Occipital lobe (tissue), 2 donors: Measurements from ENCODE around the gene SPATA18. TPM values are rescaled to one million over a fixed set of nuclear protein-coding genes. Genes with fewer than 3 reads are reported as not detected.
"Not testable (repeated sequence)": the region's sequence is repeated elsewhere in the genome, so short reads cannot be mapped to it uniquely, and the experiment has no call there.

ENCODE experiments used
- DNase-seq: peaks from one replicate; lab custom pipeline; 2025; lab: John Stamatoyannopoulos, UW
- total RNA-seq: library from RNA; depleted of rRNA; stranded (reverse); fragments of >200 nt; gene quantifications from one replicate; pipeline ENCODE4 v1.2.3, GENCODE V29; 2014

Gene SPATA18
- total RNA-seq, 1 donor from 2014 or later, result 1.2 TPM

GRCh38 chr4:52051615-52052474 is 741 bp downstream of the SPATA18 start:
- DNase-seq, result peak; percentile 36

DNA sequence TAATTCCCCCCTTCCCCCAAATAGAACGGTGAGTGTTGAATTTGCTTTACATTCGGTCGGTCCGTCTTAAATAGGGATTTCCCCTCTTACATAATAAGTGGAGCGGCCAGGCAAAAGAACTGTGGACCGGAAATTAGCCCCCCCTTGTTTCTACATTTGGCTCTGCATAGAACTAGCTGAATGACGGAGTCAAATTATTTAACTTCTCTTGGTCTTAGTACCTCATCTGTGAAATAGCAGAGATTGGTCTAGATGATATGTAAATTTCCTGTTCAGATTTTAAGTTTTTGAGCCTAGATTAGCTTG is 1.3 kb downstream of the SPATA18 start:
- no peak for DNase-seq

GRCh38 chr4:52054254-52054653 is 3.1 kb downstream of the SPATA18 start:
- no peak for DNase-seq

DNA sequence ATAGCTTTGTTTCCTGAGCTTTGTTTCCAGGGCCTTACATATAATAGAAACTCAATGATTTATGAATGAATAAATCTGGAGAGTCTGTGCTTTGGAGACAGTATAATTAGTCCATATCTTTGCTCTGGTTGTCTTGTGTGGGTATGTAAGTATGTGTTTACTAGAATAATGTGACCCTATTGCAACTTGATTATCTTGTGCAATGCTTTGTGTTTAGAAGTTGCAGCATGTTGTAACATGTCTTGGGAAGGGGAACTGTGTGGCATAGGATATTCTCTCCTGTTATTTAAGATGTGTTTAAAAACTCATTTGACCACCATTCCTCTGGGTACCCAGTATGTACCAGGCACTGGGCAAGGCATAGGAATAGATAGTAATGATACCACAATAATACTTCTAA is 6.1 kb downstream of the SPATA18 start:
- no peak for DNase-seq

- no peak for DNase-seq
These were observed 7.2 kb downstream of the SPATA18 start for GRCh38 chr4:52058275-52058674.

DNA sequence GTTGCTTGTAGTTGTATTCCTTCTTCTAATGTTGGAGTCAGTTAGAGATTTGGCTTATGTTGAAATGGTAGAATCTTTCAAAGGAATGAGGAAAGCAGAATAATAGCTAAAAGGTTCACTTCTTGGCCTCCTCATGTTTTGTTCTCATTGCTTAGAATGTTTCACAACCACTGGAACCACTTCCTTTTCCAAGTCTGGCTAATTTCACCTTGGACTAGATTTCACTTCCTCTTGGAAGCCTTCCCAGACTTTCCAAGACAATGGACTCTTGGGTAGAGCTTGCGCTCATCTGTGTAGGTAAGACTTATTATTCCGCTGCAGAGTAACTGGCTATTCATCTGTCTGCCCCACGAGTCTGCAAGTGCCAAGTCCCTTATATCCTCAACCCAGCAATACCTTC is 8.3 kb downstream of the SPATA18 start:
- DNase-seq, result no peak

- DNase-seq, result no peak
These were observed 18.5 kb downstream of the SPATA18 start for GRCh38 chr4:52069571-52069970.

DNA sequence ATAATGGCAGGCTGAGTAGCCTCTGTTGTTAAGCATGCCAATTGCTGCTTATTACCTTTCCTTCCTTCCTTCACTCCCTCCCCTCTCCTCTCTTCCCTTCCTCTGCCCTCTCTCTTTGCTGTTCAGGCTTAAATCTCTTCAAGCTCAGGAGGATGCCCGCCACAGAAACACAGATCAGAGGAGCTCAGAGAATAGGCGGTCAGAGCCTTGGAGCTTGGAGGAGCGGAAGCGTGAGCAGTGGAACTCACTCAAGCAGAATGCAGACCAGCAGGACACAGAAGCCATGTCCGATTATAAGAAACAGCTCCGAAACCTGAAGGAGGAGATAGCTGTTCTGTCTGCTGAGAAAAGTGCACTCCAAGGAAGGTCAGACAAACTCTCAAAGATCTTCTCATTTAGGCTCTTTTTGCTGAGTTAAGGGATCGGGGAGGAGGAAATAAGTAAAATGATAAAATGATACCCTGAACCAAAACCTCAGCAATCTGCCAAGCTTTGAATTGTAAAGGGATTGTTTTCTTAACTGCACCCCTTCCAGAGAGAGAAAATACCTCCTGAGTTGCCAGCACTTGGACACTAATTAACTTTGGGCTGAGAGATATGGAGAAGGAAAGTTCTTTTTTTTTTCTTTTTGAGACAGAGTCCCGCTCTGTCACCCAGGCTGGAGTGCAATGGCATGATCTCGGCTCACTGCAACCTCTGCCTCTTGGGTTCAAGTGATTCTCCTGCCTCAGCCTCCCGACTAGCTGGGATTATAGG is 20.9 kb downstream of the SPATA18 start:
- no peak for DNase-seq

DNA sequence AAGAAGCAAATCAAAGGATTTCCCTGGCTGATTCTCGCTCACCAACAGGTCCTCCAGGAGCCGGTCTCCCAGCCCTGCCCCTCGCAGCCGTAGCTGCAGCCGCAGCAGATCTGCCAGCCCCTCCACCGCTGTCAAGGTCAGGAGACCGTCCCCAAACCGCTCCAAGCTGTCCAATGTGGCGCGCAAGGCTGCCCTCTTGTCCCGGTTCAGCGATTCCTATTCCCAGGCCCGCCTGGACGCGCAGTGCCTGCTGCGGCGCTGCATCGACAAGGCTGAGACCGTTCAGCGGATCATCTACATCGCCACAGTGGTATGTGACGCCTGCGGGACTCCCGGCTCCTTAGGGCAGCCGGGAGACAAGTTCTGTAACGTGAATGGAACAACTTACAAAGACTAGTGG is 25.6 kb downstream of the SPATA18 start:
- no peak for DNase-seq

DNA sequence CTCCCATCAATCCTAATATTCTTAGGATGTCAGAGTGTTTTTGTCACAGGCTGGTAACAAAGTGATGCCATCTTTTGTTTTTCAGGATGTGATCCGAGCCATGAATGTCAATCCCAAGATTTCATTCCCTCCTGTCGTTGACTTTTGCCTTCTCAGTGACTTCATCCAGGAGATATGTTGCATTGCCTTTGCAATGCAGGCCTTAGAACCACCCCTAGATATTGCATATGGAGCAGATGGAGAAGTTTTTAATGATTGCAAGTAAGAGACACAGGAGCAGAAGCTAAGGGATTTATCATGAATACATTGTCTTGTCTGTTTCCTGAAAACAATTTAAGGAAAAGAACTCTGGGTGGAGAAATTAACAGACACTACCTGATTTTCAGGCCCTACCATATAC is 28.6 kb downstream of the SPATA18 start:
- no peak for DNase-seq

DNA sequence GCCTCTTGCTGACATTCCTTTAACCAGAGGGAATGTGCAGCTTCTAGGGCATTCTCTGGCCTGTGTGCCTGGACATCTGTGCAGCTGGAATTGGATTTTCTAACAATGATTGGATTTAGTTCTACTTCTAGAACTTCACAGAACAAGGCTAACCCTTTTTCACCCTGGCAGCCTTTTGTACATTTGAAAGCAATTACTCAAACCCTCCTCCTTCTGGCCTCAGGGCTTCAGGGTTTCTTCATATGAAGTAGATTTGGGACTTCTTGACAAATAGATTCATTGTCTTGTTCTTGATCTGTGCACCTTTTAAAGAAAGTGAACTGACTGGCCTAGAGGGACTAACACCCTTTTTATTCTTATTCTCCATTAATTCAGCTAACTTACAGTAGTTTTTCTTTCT is 30.1 kb downstream of the SPATA18 start:
- DNase-seq, result no peak

DNA sequence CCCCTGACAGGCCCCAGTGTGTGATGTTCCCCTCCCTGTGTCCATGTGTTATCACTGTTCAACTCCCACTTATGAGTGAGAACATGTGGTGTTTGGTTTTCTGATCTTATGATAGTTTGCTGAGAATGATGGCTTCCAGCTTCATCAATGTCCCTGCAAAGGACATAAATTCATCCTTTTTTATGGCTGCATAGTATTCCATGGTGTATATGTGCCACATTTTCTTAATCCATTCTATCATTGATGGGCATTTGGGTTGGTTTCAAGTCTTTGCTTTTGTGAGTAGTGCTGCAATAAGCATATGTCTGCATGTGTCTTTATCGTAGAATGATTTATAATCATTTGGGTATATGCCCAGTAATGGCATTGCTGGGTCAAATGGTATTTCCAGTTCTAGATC is 35.3 kb downstream of the SPATA18 start:
- not testable (repeated sequence) for DNase-seq

GRCh38 chr4:52091801-52092200 is 40.7 kb downstream of the SPATA18 start:
- no peak for DNase-seq

DNA sequence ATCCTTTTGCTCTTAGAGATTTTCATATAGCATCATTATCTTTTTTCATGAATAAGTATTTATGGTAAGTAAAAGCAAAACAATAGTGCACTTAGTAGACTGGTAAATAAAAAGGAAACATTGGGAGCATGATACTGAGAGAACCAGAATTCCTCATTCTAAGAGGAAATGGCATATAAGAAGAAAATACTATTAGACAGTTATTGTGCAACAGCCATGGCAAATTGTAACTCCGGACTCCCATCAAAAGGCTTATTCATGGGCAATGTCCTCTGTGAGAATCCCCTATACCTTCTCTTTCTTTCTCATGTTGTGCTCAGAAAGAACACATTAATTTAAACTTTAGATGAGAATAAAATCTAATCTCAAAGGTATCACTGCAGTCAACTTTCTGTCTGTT is 42.4 kb downstream of the SPATA18 start:
- DNase-seq, result no peak

DNA sequence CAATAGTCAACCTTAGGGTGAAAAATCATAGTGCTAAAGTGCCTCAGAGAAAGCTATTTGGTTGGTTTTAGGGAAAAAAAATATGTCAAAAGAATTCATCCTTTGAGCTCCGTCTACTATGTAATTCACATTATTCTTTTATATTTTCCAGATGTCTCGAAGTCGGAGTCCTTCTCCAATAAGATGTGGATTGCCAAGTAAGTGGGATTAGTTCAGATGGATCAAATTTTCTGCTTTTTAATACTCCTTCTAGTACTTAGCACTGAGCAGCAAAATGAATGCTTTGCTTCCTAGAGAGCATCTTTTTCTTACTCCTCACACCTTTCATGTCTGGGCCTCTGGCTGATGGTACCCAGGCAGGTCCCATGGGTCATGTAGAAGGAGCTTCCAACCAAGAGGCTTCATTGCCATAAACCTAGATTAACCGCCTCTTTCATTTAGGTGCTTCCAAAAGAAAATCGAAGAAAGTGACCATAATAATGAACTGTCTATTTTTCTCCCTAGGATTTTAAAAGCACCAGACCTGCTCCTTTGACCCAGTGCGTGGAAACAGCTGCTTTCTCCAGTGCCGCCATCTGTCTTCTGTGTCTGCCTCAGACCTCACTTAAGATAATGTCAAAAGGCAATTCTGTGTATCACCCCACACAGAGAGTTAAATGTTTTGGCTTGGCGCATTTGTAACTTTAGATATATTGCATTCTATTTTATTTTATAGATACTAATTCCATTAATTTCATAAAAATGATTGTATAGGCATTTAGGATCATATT is 43.5 kb downstream of the SPATA18 start:
- no peak for DNase-seq

DNA sequence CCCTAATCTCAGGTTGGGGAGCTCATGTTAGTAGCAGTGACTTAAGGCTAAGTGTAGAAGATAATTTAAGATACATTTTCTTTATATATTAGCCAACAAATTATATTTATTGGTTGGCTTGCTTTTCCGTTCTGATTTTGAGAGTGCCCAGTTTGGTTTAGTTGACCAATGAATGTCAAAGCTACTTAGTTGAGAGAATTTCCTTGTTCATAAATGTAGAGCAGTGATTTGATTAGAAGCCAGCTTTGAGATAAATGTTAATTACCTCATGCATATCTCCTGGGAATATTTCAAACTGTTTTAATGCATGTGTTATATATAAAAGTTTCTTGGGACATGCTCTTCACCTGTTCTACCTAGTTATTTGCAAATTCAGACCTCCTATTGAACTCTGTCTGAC is 44.3 kb downstream of the SPATA18 start:
- no peak for DNase-seq

DNA sequence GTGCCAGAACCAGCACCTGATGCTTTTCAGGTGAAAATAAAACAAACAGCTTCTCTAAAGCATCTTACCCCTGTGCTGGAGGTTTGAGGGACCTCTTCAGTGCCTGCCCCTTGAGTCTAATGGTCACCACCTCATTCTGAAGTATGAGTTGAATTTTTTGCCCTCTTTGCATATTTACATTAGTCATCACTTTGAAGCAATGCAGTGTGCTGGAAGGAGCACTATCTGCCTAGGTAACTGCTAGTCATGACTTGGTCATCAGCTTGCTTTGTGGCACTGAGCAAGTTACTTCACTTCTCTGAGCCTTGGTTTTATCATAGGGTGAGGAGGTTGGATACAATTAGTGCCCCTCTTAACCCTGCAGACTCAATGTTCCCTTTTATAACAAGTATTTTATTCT is 44.9 kb downstream of the SPATA18 start:
- no peak for DNase-seq

DNA sequence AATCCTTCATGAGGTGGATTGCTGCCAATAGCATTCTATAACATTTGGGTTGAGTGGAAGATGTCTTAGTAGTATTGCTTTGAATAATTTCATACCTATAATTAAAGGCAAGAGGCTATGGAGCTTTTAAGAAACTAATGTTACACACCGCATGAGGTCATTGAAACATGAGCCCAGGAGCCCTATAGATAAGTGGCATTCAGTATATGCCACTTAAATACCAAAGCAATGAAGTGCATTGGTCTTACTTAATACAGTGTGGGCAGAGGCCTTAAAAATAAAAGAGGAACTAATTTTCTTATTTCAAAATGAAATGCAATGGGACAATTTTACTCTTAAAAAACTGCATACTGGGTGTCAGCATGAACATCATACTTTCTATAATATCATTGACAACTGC is 47.5 kb downstream of the SPATA18 start:
- no peak for DNase-seq

DNA sequence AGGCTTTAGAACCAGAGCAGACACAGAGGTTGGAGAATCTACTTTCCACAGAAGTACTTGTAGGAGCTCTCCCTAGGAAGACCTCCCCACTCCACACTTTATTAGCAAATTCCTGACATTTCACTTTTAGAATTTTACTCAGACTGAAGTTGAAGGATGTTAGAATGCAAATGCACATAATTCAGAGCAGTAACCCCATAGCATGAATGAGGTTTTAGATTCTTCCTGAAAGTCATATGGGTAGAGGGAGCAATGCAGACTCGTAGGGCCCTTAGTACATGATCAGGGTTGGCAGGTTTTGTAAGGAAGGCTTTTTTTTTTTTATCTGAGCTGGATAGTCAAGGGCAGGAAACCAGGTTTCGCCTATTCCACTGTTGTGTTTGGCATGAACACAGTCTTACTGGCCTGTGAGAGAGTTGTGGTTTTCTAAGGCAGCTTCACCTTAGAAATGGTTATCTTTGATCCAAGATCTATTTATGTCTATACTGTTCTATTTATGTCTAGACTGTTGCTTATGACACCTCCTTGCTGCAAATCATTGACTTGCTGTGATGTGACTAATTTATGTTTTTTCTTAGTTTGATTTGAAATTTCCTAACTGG is 48.9 kb downstream of the SPATA18 start:
- DNase-seq, result no peak

DNA sequence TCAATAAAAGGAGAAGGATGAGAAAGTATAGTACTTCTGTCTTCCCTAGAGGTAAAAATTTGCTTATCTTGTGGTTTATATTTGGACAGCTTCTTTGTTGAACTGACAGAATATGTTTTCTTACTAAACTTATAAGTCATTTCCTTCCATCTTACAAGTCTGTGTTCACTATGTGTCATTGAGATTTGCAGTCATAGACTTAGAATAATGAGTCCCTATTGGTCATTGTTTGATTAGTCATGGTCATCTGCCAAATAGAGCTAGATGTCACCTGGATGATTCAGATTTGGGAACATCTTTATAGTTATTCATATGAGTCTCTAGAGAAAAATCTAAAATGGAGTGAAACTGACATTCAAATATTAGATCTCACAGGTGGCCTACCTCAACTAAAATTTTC is 51.5 kb downstream of the SPATA18 start:
- no peak for DNase-seq

DNA sequence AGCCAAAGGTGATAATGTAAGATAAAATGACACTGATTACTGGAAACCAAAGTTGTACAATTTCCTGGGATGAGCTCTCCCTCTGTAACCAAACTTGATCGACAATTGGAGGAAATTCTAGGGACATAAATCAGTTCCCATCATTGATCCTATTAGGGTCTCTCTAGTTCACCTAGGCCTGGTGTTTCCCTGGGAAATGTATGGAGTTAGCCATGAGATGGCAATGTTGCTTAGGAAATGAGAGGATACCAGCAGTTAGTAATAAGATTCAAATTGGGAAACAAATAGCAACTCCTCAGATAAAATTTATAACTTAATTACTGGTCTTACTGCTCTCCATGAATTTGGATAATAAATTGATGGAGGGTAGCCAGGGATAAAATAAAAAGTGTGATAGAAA is 52.2 kb downstream of the SPATA18 start:
- no peak for DNase-seq

DNA sequence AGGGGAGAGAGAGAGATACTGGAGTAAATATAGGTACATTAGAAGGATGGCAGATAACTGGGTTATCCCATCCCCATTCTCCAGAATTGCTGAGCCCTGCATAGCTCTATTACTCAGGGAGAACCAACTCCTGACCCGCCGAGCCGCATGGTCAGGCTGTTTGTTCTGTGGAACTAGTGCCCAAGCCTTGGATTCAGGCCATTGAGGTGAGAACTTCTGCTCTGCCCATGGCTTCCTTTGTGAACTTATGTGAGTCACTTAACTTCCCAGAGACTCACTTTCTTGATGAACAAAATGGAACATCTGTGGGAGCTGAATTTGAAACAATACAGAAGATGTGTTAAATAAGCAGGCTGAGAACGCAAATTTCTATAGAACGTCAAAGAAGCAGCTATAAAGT is 54.2 kb downstream of the SPATA18 start:
- no peak for DNase-seq
